Rectal smooth muscle tissue (tissue), 1 donor: Measurements from ENCODE around the gene LUC7L3.

ENCODE experiments used
- H3K27ac ChIP-seq: one replicate; pipeline ENCODE4 v1.7.0; 2013; ENCODE audit warnings: low read depth, low read length, inconsistent platforms
- H3K27me3 ChIP-seq: one replicate; pipeline ENCODE4 v1.7.0; 2013; ENCODE audit warnings: low read length; ENCODE audit not compliant: control insufficient read depth, insufficient read depth
- H3K36me3 ChIP-seq: one replicate; pipeline ENCODE4 v1.7.0; 2013; ENCODE audit warnings: low read length; ENCODE audit not compliant: control insufficient read depth, insufficient read depth
- H3K4me1 ChIP-seq: one replicate; pipeline ENCODE4 v1.7.0; 2013; ENCODE audit warnings: low read length; ENCODE audit not compliant: control insufficient read depth, insufficient read depth
- H3K4me3 ChIP-seq: one replicate; pipeline ENCODE4 v1.7.0; 2013; ENCODE audit warnings: low read length
- H3K9ac ChIP-seq: one replicate; pipeline ENCODE4 v1.7.0; 2013; ENCODE audit warnings: low read length

LUC7L3 gene

DNA sequence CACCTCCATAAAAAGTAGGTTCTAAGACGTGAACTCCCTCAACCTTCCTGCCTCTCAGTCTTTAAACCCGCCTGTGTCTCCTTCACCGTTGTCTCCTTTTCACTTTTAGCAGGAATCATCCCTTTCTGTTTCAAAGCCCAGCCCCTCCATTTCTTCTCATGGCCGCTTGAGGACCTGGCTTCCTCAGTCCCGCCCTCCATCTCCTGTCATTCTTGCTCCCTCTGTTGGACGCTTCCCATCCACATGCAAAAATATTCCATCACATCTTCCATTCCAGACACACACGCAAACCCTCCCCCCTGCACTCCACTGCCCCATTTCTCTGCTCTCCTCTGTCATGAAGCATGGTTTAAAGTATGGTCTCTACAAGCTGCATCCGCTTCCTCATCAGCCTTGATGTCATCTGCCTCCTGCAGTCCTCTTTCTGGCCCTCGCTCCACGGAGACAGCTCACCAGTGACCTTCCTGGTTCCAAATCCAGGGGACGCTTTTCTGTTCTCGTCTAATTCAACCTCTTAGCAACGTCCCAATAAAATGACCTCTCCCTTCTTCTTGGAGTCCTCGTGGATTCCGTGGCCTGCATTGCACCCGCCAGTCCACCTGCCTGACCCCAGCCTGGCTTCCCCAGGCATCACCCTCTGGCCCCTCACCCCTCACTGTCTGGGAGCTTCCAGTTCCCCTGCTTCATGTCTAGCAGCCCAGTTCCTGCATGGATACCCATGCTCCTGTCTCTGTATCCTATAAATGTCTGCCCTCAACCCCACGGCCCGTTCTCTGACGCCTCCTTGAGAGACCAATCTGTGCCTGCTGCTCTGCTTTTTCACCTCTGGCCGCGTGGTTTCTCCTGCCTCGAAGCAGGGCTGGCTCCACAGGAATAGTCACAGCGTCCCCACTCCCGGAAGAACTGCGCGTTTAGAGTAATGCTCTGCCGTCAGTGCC lies 37.9 kb upstream of the LUC7L3 start:
- Histone ChIP-seq H3K9ac (no peak overlapping the region), H3K4me3 (no peak overlapping the region), H3K36me3 (no peaks in the 10 kb centered on the region), H3K4me1 (peaks cover 6% of the 10 kb centered on the region), H3K27ac (no peak overlapping the region), H3K27me3 (no peaks in the 10 kb centered on the region)

DNA sequence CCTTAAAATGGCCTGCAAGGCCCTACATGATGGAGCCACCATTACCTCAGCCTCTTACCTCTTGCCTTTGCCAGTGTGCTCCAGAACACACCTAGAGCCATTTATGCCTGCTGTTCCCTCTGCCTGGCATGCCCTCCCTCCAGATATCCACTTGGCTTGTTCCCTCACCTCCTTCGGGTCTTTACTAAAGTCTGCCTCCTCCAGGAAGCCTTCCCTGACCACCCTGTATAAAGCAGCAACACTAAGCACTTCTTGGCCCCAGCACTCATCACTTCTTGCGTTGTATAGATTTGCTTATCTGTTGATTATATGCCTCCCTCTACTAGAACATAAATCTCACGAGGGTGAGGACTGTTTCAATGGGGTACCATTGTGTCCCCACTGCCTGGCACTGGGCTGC lies 37.0 kb upstream of the LUC7L3 start:
- Histone ChIP-seq H3K36me3 (no peaks in the 10 kb centered on the region), H3K9ac (no peak overlapping the region), H3K27ac (no peak overlapping the region), H3K4me3 (no peak overlapping the region), H3K4me1 (peaks cover 15% of the 10 kb centered on the region), H3K27me3 (no peaks in the 10 kb centered on the region)

DNA sequence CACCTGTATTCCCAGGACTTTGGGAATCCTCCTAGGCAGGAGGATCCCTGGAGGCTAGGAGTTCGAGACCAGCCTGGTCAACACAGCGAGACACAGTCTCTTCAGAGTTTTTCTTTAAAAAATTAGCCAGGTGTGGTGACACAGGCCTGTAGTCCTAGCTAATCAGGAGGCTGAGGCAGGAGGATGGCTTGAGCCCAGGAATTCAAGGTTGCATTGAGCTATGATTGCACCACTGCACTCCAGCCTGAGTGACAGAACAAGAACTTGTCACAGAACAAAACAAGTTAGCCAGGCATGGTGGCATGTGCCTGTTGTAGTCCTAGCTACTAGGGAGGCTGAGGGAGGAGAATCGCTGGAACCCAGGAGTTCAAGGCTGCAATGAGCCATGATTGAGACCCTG lies 36.5 kb upstream of the LUC7L3 start:
- Histone ChIP-seq H3K9ac (no peak overlapping the region), H3K4me3 (no peak overlapping the region), H3K4me1 (peaks cover 16% of the 10 kb centered on the region), H3K36me3 (no peaks in the 10 kb centered on the region), H3K27me3 (no peaks in the 10 kb centered on the region), H3K27ac (no peak overlapping the region)

DNA sequence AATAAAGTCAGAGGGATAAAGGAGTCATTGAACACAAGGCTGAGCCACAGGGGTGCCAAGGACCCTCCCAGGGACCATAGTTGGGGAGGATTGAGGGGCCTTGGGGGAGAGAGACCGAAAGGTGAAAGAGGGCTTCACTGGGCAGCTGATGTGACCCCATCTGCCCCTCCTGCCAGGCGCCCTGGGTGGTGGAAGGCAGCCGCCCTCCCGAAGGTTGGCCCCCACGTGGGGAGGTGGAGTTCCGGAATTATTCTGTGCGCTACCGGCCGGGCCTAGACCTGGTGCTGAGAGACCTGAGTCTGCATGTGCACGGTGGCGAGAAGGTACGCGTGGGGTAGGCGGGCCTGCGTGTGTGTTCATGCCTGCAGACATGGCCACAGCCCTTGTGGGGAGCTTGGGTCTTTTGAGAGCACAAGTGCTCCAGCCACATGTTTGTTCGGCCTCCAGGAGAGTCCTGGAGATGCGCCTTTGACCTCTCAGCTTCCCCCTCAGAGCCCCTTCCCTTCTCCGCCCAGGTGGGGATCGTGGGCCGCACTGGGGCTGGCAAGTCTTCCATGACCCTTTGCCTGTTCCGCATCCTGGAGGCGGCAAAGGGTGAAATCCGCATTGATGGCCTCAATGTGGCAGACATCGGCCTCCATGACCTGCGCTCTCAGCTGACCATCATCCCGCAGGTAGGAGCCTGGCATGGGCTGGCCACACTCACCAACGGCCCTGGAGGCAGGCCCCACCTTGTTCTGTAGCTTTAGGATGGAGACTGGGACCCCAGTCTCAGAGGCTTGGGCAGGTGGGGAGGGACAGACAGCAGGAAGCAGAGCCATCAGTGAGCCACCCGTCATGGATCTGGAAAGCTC lies 35.7 kb upstream of the LUC7L3 start:
- no peak overlapping the region for H3K9ac ChIP-seq
- H3K27ac ChIP-seq: no peak overlapping the region
- no peak overlapping the region for H3K4me3 ChIP-seq
- H3K4me1 ChIP-seq: peaks cover 16% of the 10 kb centered on the region
- H3K27me3 ChIP-seq: no peaks in the 10 kb centered on the region
- H3K36me3 ChIP-seq: no peaks in the 10 kb centered on the region

DNA sequence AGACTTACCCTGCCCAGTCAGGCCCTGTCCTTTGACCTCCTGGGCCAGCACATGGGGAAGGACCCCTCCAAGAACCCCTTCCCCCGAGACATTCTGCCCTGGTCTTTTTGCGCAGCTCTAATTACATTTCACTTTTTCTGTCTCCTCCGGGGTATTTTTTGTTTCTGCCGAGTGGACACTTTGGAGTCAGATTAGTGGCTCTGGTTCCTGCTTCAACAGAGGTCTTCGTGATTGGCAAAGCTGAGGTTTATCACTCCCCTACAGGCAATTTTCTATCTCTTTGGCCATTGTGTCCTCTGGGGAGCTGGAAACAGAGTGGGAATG lies 35.2 kb upstream of the LUC7L3 start:
- no peaks in the 10 kb centered on the region for H3K27me3 ChIP-seq
- peaks cover 16% of the 10 kb centered on the region for H3K4me1 ChIP-seq
- no peaks in the 10 kb centered on the region for H3K36me3 ChIP-seq
- H3K4me3 ChIP-seq: no peak overlapping the region
- H3K9ac ChIP-seq: no peak overlapping the region
- no peak overlapping the region for H3K27ac ChIP-seq

DNA sequence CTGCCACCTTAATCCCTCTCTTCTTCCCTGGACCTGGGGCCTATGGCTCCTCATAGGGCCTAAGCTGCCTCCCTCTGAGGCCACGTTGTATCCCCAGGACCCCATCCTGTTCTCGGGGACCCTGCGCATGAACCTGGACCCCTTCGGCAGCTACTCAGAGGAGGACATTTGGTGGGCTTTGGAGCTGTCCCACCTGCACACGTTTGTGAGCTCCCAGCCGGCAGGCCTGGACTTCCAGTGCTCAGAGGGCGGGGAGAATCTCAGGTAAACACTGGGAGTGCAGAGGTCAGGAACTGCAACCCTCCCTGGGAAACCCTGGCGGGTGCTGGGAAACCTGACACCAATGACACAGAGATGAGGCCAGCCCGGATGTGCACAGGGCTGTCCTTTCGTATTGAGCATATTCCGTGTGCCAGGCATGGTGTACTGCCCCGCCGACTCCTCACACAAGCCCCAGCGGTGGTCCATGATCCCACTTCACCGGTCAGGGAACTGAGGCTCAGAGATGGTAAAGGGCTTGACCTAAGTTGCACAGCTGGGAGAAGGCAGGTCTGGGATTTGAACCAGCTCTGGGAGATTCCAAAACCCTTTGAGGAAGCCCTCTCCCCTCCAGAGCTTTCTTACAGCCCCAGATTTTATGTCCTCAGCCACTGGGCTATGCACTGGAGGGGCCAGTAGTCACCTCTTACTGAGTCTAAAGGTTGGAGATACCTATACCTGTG lies 34.6 kb upstream of the LUC7L3 start:
- no peaks in the 10 kb centered on the region for H3K27me3 ChIP-seq
- peaks cover 16% of the 10 kb centered on the region for H3K4me1 ChIP-seq
- H3K9ac ChIP-seq: no peak overlapping the region
- H3K4me3 ChIP-seq: no peak overlapping the region
- H3K36me3 ChIP-seq: no peaks in the 10 kb centered on the region
- H3K27ac ChIP-seq: no peak overlapping the region

DNA sequence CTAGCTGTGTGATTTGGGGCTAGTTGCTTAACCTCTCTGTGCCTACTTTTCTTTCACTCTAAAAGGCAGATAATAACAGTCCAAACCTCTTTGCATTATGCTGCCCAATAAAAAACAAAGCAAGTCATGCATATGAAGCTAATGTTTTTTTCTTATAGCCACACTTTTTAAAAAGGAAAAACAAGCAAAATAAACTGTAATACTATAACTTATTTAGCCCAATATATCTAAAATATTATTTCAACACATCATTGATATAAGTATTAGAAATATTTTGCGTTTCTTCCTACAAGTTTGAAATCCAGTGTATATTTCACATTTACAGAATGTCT lies 34.1 kb upstream of the LUC7L3 start:
- no peak overlapping the region for H3K27ac ChIP-seq
- no peak overlapping the region for H3K4me3 ChIP-seq
- no peaks in the 10 kb centered on the region for H3K36me3 ChIP-seq
- no peak overlapping the region for H3K9ac ChIP-seq
- no peaks in the 10 kb centered on the region for H3K27me3 ChIP-seq
- H3K4me1 ChIP-seq: peaks cover 16% of the 10 kb centered on the region

DNA sequence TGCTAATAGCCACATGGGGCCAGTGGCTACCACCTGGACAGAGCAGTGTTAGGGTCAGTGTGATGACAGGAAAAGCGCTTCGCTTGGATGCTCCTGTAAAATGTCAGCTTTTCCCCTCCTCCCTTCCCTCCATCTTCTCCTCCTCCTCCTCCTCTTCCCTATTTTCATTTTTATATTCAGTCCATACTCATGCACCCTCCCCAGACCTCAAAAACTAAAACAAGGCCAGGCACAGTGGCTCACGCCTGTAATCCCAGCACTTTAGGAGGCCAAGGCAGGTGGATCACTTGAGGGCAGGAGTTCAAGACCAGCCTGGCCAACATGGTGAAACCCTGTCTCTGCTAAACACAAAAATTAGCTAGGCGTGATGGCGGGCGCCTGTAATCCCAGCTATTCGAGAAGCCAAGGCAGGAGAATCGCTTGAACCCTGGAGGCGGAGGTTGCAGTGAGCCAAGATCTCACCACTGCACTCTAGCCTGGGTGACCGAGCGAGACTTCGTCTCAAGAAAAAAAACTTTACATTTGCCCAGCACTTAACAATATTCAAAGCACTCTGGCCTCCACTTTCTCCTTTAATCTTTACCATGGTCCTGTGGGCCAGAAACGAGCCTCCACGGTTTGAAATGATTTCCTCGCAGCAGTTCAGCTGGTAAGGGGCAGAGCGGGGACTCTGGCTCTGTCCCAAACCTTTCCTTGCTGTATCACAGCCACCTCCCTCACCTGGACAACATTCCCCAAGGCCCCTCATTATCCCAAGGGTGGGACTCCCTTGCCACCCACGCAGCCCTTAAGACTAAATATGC lies 33.5 kb upstream of the LUC7L3 start:
- Histone ChIP-seq H3K9ac (no peak overlapping the region), H3K36me3 (no peaks in the 10 kb centered on the region), H3K4me1 (peaks cover 19% of the 10 kb centered on the region), H3K27ac (peak overlapping the region; percentile 69), H3K4me3 (peak overlapping the region; percentile 1), H3K27me3 (no peaks in the 10 kb centered on the region)

DNA sequence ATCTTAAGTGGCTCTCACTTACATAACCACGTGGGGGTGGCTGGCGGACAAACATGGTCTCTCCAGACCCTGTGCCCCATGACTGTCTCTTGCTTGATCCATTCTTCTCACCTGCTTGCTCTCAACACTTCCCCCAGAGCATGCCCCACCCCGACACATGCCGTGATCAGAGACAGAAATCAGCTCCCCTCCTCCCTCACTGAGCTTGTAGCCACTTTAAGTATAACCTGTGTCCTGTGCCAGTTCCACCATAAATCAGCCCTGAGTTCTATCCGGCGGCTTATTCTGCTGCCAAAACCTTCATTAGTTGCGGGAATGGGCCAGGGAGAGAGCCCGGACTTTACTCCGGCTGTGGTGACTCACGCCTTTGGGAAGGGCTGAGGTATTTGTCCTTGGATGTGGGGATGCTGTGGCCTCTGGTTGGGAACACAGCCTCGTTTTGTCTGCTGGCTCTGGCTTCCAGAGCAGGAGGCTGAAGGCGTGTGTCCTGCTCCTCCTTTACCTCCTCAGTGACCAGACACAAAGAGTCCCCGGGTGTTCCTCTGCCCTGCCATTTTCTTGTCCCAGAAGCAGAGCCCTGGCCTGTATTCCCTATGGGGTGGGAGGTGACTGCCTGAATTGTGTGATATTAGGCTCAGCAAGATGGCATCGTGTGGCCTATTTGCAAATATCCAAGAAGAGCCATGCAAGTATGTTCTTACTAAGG lies 32.8 kb upstream of the LUC7L3 start:
- H3K4me3 ChIP-seq: peak overlapping the region; percentile 1

DNA sequence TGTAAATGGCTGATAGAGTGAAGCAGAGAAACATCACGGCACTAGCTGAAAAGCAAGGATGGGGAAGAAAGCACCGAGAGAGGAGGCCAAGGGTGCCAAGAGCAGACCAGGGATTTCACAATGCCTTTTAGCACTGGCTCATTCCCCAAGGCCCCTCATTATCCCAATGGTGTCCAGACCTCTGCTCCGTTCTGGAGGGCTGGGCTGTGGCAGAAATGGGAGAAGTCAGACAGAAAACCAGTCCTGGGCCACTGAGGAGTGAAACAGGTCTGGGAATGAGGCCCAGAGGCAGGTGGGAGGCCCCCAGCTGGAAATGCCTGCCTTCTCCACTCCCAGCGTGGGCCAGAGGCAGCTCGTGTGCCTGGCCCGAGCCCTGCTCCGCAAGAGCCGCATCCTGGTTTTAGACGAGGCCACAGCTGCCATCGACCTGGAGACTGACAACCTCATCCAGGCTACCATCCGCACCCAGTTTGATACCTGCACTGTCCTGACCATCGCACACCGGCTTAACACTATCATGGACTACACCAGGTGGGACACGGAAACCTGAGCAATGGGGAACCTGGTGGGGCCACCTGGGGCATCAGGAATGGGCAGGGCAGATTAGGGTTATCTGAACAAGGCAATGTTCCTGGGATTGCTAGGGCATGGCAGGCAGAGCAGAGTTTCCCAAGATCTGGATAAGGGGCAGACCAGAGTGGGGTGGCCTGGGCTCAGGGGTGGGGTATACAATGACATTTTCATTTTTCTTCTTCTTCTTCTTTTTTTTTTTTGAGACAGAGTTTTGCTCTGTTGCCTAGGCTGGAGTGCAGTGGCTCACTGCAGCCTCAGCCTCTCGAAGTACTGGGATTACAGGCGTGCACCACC lies 32.0 kb upstream of the LUC7L3 start:
- Histone ChIP-seq H3K4me3 (no peak overlapping the region), H3K27me3 (no peaks in the 10 kb centered on the region), H3K36me3 (no peaks in the 10 kb centered on the region), H3K9ac (no peak overlapping the region), H3K27ac (peak overlapping the region; percentile 69), H3K4me1 (peaks cover 30% of the 10 kb centered on the region)

More for the DNA sequence above, 32.8 kb upstream of the LUC7L3 start:
- no peaks in the 10 kb centered on the region for H3K36me3 ChIP-seq
- H3K27ac ChIP-seq: peak overlapping the region; percentile 69
- H3K4me1 ChIP-seq: peaks cover 23% of the 10 kb centered on the region
- H3K27me3 ChIP-seq: no peaks in the 10 kb centered on the region
- no peak overlapping the region for H3K9ac ChIP-seq

DNA sequence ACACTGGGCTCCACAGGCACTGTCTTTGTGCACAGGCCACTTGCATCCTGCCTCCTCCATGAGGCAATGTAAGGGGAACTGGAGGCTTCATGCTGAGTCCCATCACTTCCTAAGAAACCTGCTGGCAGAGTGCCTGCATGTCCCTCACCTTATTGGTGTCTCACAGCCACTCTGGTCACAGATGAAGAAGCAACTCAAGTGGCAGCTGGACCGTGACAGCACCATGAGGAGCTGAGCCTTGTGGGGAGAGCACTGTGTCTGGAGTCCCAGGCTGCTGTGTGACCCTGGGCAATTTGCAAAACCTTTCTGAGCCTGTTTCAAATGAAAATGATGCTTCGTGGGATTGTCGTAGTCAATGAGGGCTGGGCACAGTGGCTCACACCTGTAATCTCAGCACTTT lies 31.2 kb upstream of the LUC7L3 start:
- no peaks in the 10 kb centered on the region for H3K27me3 ChIP-seq
- no peak overlapping the region for H3K4me3 ChIP-seq
- no peak overlapping the region for H3K9ac ChIP-seq
- H3K36me3 ChIP-seq: peaks cover under 1% of the 10 kb centered on the region
- H3K4me1 ChIP-seq: peaks cover 38% of the 10 kb centered on the region
- H3K27ac ChIP-seq: no peak overlapping the region
